ENCODE data around the gene SEMA6B. TPM values are rescaled to one million over a fixed set of nuclear protein-coding genes. Genes with fewer than 3 reads are reported as not detected.

SEMA6B gene, protein sequence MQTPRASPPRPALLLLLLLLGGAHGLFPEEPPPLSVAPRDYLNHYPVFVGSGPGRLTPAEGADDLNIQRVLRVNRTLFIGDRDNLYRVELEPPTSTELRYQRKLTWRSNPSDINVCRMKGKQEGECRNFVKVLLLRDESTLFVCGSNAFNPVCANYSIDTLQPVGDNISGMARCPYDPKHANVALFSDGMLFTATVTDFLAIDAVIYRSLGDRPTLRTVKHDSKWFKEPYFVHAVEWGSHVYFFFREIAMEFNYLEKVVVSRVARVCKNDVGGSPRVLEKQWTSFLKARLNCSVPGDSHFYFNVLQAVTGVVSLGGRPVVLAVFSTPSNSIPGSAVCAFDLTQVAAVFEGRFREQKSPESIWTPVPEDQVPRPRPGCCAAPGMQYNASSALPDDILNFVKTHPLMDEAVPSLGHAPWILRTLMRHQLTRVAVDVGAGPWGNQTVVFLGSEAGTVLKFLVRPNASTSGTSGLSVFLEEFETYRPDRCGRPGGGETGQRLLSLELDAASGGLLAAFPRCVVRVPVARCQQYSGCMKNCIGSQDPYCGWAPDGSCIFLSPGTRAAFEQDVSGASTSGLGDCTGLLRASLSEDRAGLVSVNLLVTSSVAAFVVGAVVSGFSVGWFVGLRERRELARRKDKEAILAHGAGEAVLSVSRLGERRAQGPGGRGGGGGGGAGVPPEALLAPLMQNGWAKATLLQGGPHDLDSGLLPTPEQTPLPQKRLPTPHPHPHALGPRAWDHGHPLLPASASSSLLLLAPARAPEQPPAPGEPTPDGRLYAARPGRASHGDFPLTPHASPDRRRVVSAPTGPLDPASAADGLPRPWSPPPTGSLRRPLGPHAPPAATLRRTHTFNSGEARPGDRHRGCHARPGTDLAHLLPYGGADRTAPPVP
- 2.9 and 3.2 TPM in 2 replicates for total RNA-seq
- polyA plus RNA-seq: 0.50 and 1.4 TPM in 2 replicates

DNA sequence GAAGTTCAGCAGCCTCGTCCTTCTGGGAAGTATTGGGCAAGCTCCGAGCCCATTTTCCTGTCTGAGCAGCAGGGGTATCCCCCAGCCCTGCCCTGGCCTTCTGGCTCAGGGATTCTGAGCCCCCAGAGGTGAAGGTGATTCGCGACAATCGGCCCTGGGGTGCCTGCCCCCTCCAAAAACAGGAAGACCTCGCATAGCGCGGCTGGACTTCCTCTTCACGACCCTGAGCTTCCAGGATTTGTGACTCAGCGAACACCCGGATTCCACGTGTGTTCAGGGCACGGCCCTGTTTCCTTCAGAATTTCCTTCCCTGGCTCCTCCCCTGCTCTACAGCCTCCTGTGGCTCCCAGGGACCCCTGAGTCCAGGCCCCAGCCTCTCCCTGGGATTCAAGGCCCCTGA is at the start of gene SEMA6B:
SEMA6B (minus strand) TSS at position 116 of the 400 bp plus-strand sequence. CDS start 1,227 bp downstream, outside the sequence.
- no peak within 1 kb of the TSS for H2AFZ ChIP-seq
- no peaks in the 10 kb centered on the region for H3K4me1 ChIP-seq (ENCODE audit: insufficient read depth)
- peak within 1 kb of the TSS; percentile 72 for H3K4me2 ChIP-seq
- peak; percentile 2 for DNase-seq (ENCODE audit: low spot score)
- H3K36me3 ChIP-seq (replicated peaks; ENCODE audit: insufficient read depth, low read depth): no peaks in the 10 kb centered on the region
- H3K27ac ChIP-seq: no peak within 1 kb of the TSS
- no peaks in the 10 kb centered on the region for H4K20me1 ChIP-seq (ENCODE audit: insufficient read depth, poor library complexity, severe bottlenecking)
- TF ChIP-seq EZH2phosphoT487 (IDR thresholded peaks at IDR 0.05; ENCODE audit: low read depth, severe bottlenecking, unreplicated experiment) (no peak), EZH2 (IDR thresholded peaks at IDR 0.05; ENCODE audit: borderline replicate concordance) (no peak)
- TF ChIP-seq, protein P1, sequence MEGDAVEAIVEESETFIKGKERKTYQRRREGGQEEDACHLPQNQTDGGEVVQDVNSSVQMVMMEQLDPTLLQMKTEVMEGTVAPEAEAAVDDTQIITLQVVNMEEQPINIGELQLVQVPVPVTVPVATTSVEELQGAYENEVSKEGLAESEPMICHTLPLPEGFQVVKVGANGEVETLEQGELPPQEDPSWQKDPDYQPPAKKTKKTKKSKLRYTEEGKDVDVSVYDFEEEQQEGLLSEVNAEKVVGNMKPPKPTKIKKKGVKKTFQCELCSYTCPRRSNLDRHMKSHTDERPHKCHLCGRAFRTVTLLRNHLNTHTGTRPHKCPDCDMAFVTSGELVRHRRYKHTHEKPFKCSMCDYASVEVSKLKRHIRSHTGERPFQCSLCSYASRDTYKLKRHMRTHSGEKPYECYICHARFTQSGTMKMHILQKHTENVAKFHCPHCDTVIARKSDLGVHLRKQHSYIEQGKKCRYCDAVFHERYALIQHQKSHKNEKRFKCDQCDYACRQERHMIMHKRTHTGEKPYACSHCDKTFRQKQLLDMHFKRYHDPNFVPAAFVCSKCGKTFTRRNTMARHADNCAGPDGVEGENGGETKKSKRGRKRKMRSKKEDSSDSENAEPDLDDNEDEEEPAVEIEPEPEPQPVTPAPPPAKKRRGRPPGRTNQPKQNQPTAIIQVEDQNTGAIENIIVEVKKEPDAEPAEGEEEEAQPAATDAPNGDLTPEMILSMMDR (IDR thresholded peaks at IDR 0.05; ENCODE audit: poor library complexity): no peak
- H3K27me3 ChIP-seq: no peaks in the 10 kb centered on the region
- H3K79me2 ChIP-seq: no peaks in the 10 kb centered on the region
- no peaks in the 10 kb centered on the region for H3K9me2 ChIP-seq (replicated peaks; ENCODE audit: insufficient read depth)
- H3K4me3 ChIP-seq: no peak within 1 kb of the TSS
- 94% methylated on average over 13 of the region's 13 CpGs for WGBS (ENCODE audit: low lambda C conversion rate, missing lambda C conversion rate)
- H3K9me3 ChIP-seq (ENCODE audit: low read depth): no peaks in the 10 kb centered on the region

DNA sequence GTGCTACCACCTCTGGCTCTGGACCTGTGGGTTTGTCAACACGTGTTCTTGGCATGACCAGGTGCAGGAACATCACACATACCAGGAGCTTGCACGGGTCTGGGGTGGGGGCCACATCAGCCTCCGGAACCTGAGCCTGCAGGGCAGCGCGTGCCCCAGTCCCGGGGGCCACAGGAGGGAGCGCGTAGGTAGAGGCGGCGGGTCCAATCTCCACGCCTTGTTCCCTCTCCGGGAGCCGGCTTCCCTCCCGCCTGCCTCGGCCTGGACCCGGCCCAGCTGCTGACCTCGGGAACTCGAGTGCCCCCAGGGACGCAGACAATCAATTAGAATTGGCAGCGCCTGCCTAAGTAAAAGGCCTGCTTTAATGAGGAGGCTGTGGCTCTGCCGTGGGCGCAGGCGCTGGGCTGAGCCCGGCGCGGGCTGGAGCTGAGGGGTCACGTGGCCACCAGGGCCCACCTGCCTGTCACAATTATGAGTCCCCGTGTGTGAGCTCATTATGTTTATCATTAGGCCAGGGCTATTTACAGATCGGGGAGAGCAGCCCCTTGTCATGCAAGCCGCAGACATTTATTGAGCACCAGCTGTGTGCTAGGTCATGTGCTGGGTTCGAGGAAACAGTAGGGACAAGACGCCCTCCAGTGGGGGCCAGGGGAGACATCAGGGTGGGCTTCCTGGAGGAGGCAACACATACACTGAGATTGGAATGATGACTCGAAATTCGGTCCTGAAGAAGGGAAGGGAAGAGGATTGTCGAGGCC is 47.6 kb upstream of the SEMA6B start:
- Histone ChIP-seq H3K27ac (no peak overlapping the region), H3K4me1 (ENCODE audit: insufficient read depth) (no peaks in the 10 kb centered on the region), H3K4me2 (peak overlapping the region; percentile 63), H3K79me2 (no peaks in the 10 kb centered on the region), H3K9me3 (ENCODE audit: low read depth) (no peaks in the 10 kb centered on the region), H3K9me2 (replicated peaks; ENCODE audit: insufficient read depth) (no peaks in the 10 kb centered on the region), H3K27me3 (peaks cover 9% of the 10 kb centered on the region), H4K20me1 (ENCODE audit: insufficient read depth, poor library complexity, severe bottlenecking) (no peaks in the 10 kb centered on the region), H2AFZ (no peak overlapping the region), H3K36me3 (replicated peaks; ENCODE audit: insufficient read depth, low read depth) (no peaks in the 10 kb centered on the region), H3K4me3 (no peak overlapping the region)
- peak; percentile 41 for DNase-seq (ENCODE audit: low spot score)
- 34% methylated on average over 35 of the region's 35 CpGs for WGBS (ENCODE audit: low lambda C conversion rate, missing lambda C conversion rate)
- no peak for TF ChIP-seq EZH2phosphoT487 (IDR thresholded peaks at IDR 0.05; ENCODE audit: low read depth, severe bottlenecking, unreplicated experiment)
- TF ChIP-seq EZH2 (IDR thresholded peaks at IDR 0.05; ENCODE audit: borderline replicate concordance): no peak
- TF ChIP-seq, protein P1 (IDR thresholded peaks at IDR 0.05; ENCODE audit: poor library complexity): no peak

DNA sequence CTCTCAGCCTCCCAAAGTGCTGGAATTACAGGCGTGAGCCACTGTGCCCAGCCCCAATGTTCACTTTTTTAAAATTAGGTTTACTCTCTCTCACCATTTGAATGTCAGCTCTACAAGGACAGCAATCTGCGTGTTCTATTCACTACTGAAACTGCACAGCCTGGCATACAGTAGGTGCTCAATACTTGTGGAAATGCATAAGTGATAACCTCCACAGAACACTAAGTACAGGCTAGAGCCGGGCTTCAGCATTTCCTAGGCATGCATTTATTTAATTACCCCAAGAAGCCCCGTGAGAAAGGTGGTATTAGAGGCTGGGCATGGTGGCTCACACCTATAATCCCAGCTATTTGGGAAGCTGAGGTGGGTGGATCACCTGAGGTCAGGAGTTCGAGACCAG is 46.7 kb upstream of the SEMA6B start:
- Histone ChIP-seq H3K4me2 (no peak overlapping the region), H3K4me1 (ENCODE audit: insufficient read depth) (no peaks in the 10 kb centered on the region), H3K9me2 (replicated peaks; ENCODE audit: insufficient read depth) (no peaks in the 10 kb centered on the region), H3K27me3 (peaks cover 12% of the 10 kb centered on the region), H3K9me3 (ENCODE audit: low read depth) (no peaks in the 10 kb centered on the region), H3K36me3 (replicated peaks; ENCODE audit: insufficient read depth, low read depth) (no peaks in the 10 kb centered on the region), H3K4me3 (no peak overlapping the region), H4K20me1 (ENCODE audit: insufficient read depth, poor library complexity, severe bottlenecking) (no peaks in the 10 kb centered on the region), H3K27ac (no peak overlapping the region), H2AFZ (no peak overlapping the region), H3K79me2 (no peaks in the 10 kb centered on the region)
- WGBS (ENCODE audit: low lambda C conversion rate, missing lambda C conversion rate): 85% methylated on average over 5 of the region's 5 CpGs
- TF ChIP-seq EZH2phosphoT487 (IDR thresholded peaks at IDR 0.05; ENCODE audit: low read depth, severe bottlenecking, unreplicated experiment) (no peak), EZH2 (IDR thresholded peaks at IDR 0.05; ENCODE audit: borderline replicate concordance) (no peak)
- TF ChIP-seq, protein P1 (IDR thresholded peaks at IDR 0.05; ENCODE audit: poor library complexity): no peak
- DNase-seq (ENCODE audit: low spot score): no peak

Data from hepatocyte (in vitro differentiated cells).